Glutamatergic neuron (in vitro differentiated cells): Measurements from ENCODE around the gene CEMP1. TPM values are rescaled to one million over a fixed set of nuclear protein-coding genes. Genes with fewer than 3 reads are reported as not detected.

Experiments
- DNase-seq: peaks from one replicate; pipeline ENCODE4 v3.0.0; 2022
- H3K27ac Mint-ChIP-seq: one replicate; pipeline ENCODE4 v1.8.0; 2020; ENCODE audit warnings: mild to moderate bottlenecking, mixed read lengths, inconsistent platforms; ENCODE audit not compliant: unreplicated experiment
- H3K27me3 Mint-ChIP-seq: one replicate; pipeline ENCODE4 v1.8.0; 2020; ENCODE audit warnings: mild to moderate bottlenecking, moderate library complexity, mixed read lengths, inconsistent platforms; ENCODE audit not compliant: unreplicated experiment
- H3K36me3 Mint-ChIP-seq: one replicate; pipeline ENCODE4 v1.8.0; 2020; ENCODE audit warnings: mild to moderate bottlenecking, mixed read lengths, inconsistent platforms; ENCODE audit not compliant: unreplicated experiment
- H3K4me1 Mint-ChIP-seq: one replicate; pipeline ENCODE4 v1.8.0; 2020; ENCODE audit warnings: mild to moderate bottlenecking, low read depth, mixed read lengths, inconsistent platforms; ENCODE audit not compliant: unreplicated experiment
- H3K4me3 Mint-ChIP-seq: one replicate; pipeline ENCODE4 v1.8.0; 2020; ENCODE audit warnings: mild to moderate bottlenecking, mixed read lengths, inconsistent platforms; ENCODE audit not compliant: unreplicated experiment
- H3K9me3 Mint-ChIP-seq: one replicate; pipeline ENCODE4 v1.8.0; 2020; ENCODE audit warnings: mild to moderate bottlenecking, moderate library complexity, mixed read lengths, inconsistent platforms; ENCODE audit not compliant: unreplicated experiment
- total RNA-seq: library from RNA; stranded (reverse); fragmentation: NEBNext Ultra II Directional; extraction: Animal tissue kit (Norgen Biotek cat#: 25700); gene quantifications from one replicate; pipeline ENCODE4 v1.2.1, GENCODE V29; 2021; ENCODE audit not compliant: unreplicated experiment
- TF ChIP-seq, protein P1 (sequence below): fragments of 200-600 bp; sonication (generic); IDR thresholded peaks from one replicate; pipeline ENCODE4 v1.5.0; 2021; ENCODE audit not compliant: partially characterized antibody, unreplicated experiment

CEMP1 gene
- total RNA-seq, 1 donor from 2014 or later: not detected

- peaks cover 35% of the 10 kb centered on the region for H3K9me3 Mint-ChIP-seq
- peaks cover 23% of the 10 kb centered on the region for H3K4me1 Mint-ChIP-seq
- no peak for DNase-seq
- peaks cover 37% of the 10 kb centered on the region for H3K27me3 Mint-ChIP-seq
- peak overlapping the region; percentile 67 for H3K27ac Mint-ChIP-seq
- peak overlapping the region; percentile 66 for H3K4me3 Mint-ChIP-seq
- TF ChIP-seq, protein P1, sequence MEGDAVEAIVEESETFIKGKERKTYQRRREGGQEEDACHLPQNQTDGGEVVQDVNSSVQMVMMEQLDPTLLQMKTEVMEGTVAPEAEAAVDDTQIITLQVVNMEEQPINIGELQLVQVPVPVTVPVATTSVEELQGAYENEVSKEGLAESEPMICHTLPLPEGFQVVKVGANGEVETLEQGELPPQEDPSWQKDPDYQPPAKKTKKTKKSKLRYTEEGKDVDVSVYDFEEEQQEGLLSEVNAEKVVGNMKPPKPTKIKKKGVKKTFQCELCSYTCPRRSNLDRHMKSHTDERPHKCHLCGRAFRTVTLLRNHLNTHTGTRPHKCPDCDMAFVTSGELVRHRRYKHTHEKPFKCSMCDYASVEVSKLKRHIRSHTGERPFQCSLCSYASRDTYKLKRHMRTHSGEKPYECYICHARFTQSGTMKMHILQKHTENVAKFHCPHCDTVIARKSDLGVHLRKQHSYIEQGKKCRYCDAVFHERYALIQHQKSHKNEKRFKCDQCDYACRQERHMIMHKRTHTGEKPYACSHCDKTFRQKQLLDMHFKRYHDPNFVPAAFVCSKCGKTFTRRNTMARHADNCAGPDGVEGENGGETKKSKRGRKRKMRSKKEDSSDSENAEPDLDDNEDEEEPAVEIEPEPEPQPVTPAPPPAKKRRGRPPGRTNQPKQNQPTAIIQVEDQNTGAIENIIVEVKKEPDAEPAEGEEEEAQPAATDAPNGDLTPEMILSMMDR: no peak
- no peaks in the 10 kb centered on the region for H3K36me3 Mint-ChIP-seq
Observed at GRCh38 chr16:2516391-2517240, 14.6 kb downstream of the CEMP1 start.

DNA sequence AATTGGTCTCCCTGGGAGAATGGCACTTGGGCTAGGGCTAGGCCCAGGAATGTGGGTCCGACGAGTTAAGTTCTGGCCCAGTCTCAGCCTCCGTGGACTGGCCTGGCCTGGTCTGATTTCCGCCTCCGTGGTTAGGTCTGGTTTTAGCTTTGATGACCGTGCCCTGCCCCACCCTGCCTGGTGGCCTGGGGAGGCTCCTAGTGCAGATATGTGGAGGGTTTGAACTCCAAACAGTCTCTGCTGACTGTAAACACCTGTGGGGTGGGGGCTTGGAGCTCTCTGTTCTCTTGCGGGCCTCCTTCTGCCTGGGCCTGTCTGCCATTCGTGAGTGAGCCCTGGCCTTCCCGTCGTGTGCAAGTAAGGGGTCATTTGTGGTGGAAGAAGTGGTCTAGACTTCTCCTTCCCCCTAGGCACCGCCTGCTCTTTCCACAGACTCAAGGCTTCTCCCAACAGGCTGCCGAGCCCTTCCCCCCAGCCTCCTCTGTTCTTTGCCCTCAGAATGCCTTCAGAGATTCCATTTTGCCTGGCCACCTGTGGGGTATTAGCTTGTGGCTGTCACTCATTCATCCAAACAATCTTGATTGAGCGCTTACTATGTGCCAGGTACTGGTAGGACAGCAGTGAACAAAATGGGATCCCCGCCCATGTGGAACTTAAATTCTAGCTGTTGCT lies 15.9 kb downstream of the CEMP1 start:
- no peaks in the 10 kb centered on the region for H3K36me3 Mint-ChIP-seq
- H3K4me1 Mint-ChIP-seq: peaks cover 22% of the 10 kb centered on the region
- no peak for DNase-seq
- peak overlapping the region; percentile 90 for H3K4me3 Mint-ChIP-seq
- H3K27ac Mint-ChIP-seq: peak overlapping the region; percentile 79
- H3K9me3 Mint-ChIP-seq: peaks cover 30% of the 10 kb centered on the region
- TF ChIP-seq, protein P1: no peak
- H3K27me3 Mint-ChIP-seq: peaks cover 32% of the 10 kb centered on the region

- H3K9me3 Mint-ChIP-seq: peaks cover 27% of the 10 kb centered on the region
Observed at GRCh38 chr16:2514333-2515179, 16.7 kb downstream of the CEMP1 start.

DNA sequence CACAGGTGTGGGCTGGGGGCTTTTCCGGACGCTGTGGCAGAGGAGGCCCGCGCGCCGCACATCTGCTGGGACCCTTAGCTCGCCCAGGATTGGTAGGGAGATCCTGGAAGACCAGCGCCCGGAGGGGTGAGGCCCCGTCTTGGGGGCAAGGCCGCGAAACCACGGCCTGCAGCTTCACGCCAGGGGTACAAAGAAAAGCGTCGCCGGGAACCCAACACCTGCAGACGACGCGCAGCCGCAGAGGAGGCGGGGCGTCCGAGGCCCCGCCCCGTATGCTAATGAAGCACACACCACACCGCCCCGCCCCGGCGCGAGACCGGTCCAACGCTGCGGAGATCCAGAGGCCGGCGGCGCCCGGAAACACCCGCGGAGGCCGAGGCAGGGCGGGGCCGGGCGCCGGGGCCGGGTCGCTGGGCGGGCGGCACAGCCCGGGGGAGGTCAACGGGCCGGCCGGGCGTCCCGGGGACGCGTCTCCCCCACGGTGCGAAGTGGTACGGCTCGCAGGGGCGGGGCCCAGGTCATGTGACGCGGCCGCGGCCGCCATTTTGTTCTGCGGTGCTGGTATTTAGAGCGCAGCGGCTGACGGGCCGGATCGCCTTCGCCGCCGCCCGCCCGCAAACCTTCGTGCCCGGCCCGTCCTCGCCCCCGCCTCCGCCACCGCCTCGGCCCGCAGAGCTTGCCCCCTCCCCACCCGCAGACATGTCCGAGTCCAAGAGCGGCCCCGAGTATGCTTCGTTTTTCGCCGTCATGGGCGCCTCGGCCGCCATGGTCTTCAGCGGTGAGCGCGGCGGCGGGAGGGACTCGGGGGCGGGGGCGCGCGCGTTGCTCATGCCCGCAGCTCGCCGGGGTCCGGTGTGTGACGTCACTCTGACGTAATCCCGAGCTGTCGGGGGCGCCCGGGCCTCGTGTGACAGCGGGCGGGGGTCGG lies 17.5 kb downstream of the CEMP1 start, which contains the start of gene ATP6V0C:
TSS of gene ATP6V0C (plus strand) at position 548 of the 928 bp plus-strand sequence. CDS start at position 700, 152 bp downstream.
- Mint-ChIP-seq H3K27ac (peak within 1 kb of the TSS; percentile 92), H3K9me3 (peaks cover 25% of the 10 kb centered on the region), H3K4me3 (peak within 1 kb of the TSS; percentile 90), H3K36me3 (no peaks in the 10 kb centered on the region), H3K27me3 (peaks cover 27% of the 10 kb centered on the region), H3K4me1 (peaks cover 18% of the 10 kb centered on the region)
- peak; percentile 91 for DNase-seq
- TF ChIP-seq, protein P1: no peak

More at GRCh38 chr16:2514333-2515179, 16.7 kb downstream of the CEMP1 start:
- Mint-ChIP-seq H3K4me3 (peak overlapping the region; percentile 90), H3K27me3 (peaks cover 28% of the 10 kb centered on the region), H3K27ac (peak overlapping the region; percentile 79), H3K4me1 (peaks cover 19% of the 10 kb centered on the region), H3K36me3 (no peaks in the 10 kb centered on the region)
- TF ChIP-seq, protein P1: no peak
- DNase-seq: no peak
